A549 (cell line): Measurements from ENCODE around the gene USP32. TPM values are rescaled to one million over a fixed set of nuclear protein-coding genes. Genes with fewer than 3 reads are reported as not detected.
"Not testable (repeated sequence)": the region's sequence is repeated elsewhere in the genome, so short reads cannot be mapped to it uniquely, and the experiment has no call there.

Source experiments
- ATAC-seq, 2 experiments: fragments of 200-7000 bp in 1 of 2; fragments of >200 bp in 1 of 2; cut with Nextera tagmentation in 1 of 2; cut with Tn5 transposase in 1 of 2; 3 replicates each; pipeline versions ENCODE4 v1.8.0 to v1.9.1; 2018 to 2020; ENCODE audit warnings: mild to moderate bottlenecking in 1 of 2, moderate library complexity in 1 of 2
- CTCF ChIA-PET: fragments of 300-600 bp; sonication (Branson Sonifier 250); formaldehyde crosslinking; extraction: SDS; loops from one replicate; lab custom pipeline; 2021; ENCODE audit warnings: antibody characterized with exemption, inconsistent platforms; lab: Yijun Ruan, JAX
- POLR2A ChIA-PET: fragments of 350-600 bp; formaldehyde crosslinking; extraction: SDS; loops from one replicate; lab custom pipeline; 2021; ENCODE audit warnings: antibody characterized with exemption, inconsistent platforms; lab: Yijun Ruan, JAX
- DNase-seq, 2 experiments: peaks; one replicate each; pipeline versions ENCODE4 v3.0.0 to v3.0.0-alpha.2; 2011 to 2016; ENCODE audit warnings: low read depth in 1 of 2, low spot score in 1 of 2
- FAIRE-seq: peaks from 2 replicates; lab custom pipeline; 2011; peaks lifted over from hg19 to GRCh38; lab: Jason Lieb, UNC
- H3K27ac ChIP-seq, 2 experiments: fragments of >200 bp; sonication (Bioruptor Twin); formaldehyde crosslinking; 3 replicates each; pipeline ENCODE4 v1.5.1; 2016 to 2017
- H3K4me1 ChIP-seq: fragments of >200 bp; sonication (Bioruptor Twin); formaldehyde crosslinking; 3 replicates; pipeline ENCODE4 v1.6.1; 2016
- H3K4me2 ChIP-seq: fragments of >200 bp; sonication (Bioruptor Twin); formaldehyde crosslinking; 3 replicates; pipeline ENCODE4 v1.6.1; 2016
- H3K4me3 ChIP-seq: fragments of >200 bp; sonication (Bioruptor Twin); formaldehyde crosslinking; 3 replicates; pipeline ENCODE4 v1.5.1; 2016
- H3K9me3 ChIP-seq: fragments of >200 bp; sonication (Bioruptor Twin); formaldehyde crosslinking; 3 replicates; pipeline ENCODE4 v1.6.1; 2016
- ATOH8 ChIP-seq: fragments of 250-450 bp; sonication (Bioruptor Pico); IDR thresholded peaks from 2 replicates; pipeline ENCODE4 v1.5.0; 2020; ENCODE audit warnings: low read depth, mild to moderate bottlenecking, moderate library complexity
- BHLHE40 ChIP-seq: IDR thresholded peaks from 2 replicates; pipeline ENCODE4 v1.6.1; 2012; ENCODE audit warnings: low read depth, low read length, inconsistent platforms
- CBX2 ChIP-seq: fragments of 200-600 bp; sonication (generic); IDR thresholded peaks from 2 replicates; pipeline ENCODE4 v1.6.1; 2016; ENCODE audit warnings: low read depth, mild to moderate bottlenecking, borderline replicate concordance
- CEBPB ChIP-seq, 2 experiments: fragments of >200 bp in 1 of 2; sonication (Bioruptor Twin) in 1 of 2; formaldehyde crosslinking in 1 of 2; IDR thresholded peaks; 2 replicates each; pipeline ENCODE4 v1.6.1; 2012 to 2016
- CHD4 ChIP-seq: fragments of 200-600 bp; sonication (generic); IDR thresholded peaks from 2 replicates; pipeline ENCODE4 v1.6.1; 2016; ENCODE audit warnings: antibody characterized with exemption, mild to moderate bottlenecking, borderline replicate concordance
- EP300 ChIP-seq, 2 experiments: fragments of >200 bp; sonication (Bioruptor Twin); formaldehyde crosslinking; IDR thresholded peaks; 2 replicates in 1 of 2; 3 replicates in 1 of 2; pipeline ENCODE4 v1.6.1; 2016 to 2017
- HES2 ChIP-seq: fragments of >200 bp; sonication (Bioruptor Twin); formaldehyde crosslinking; IDR thresholded peaks from 2 replicates; pipeline ENCODE4 v1.6.1; 2016
- HEYL ChIP-seq: fragments of 250-450 bp; sonication (Bioruptor Pico); IDR thresholded peaks from 2 replicates; pipeline ENCODE4 v1.8.0; 2021; ENCODE audit warnings: mild to moderate bottlenecking, moderate library complexity
- HOXB13 ChIP-seq: fragments of 250-450 bp; sonication (Bioruptor Pico); IDR thresholded peaks from 2 replicates; pipeline ENCODE4 v1.5.0; 2020; ENCODE audit warnings: low read depth, mild to moderate bottlenecking, moderate library complexity
- HOXB5 ChIP-seq: fragments of 250-450 bp; sonication (Bioruptor Pico); IDR thresholded peaks from 2 replicates; pipeline ENCODE4 v1.5.0; 2020; ENCODE audit warnings: mild to moderate bottlenecking, moderate library complexity
- MAFK ChIP-seq: fragments of 450-650 bp; IDR thresholded peaks from 2 replicates; pipeline ENCODE4 v1.6.1; 2014; ENCODE audit not compliant: partially characterized antibody
- MAX ChIP-seq: IDR thresholded peaks from 2 replicates; pipeline ENCODE4 v1.6.1; 2012
- NR3C1 ChIP-seq: fragments of >200 bp; sonication (Bioruptor Twin); formaldehyde crosslinking; IDR thresholded peaks from 3 replicates; pipeline ENCODE4 v1.6.1; 2017
- PBX3 ChIP-seq: IDR thresholded peaks from 2 replicates; pipeline ENCODE4 v1.6.1; 2012
- PHF8 ChIP-seq: fragments of 200-600 bp; sonication (generic); IDR thresholded peaks from 2 replicates; pipeline ENCODE4 v1.6.1; 2016; ENCODE audit warnings: low read depth, mild to moderate bottlenecking, antibody characterized with exemption, moderate library complexity, borderline replicate concordance
- RNF2 ChIP-seq: fragments of 200-600 bp; sonication (generic); IDR thresholded peaks from 2 replicates; pipeline ENCODE4 v1.6.1; 2016; ENCODE audit warnings: low read depth, mild to moderate bottlenecking, antibody characterized with exemption, moderate library complexity, borderline replicate concordance
- SREBF2 ChIP-seq: fragments of 450-650 bp; IDR thresholded peaks from 2 replicates; pipeline ENCODE4 v1.6.1; 2014; ENCODE audit warnings: mild to moderate bottlenecking, moderate library complexity
- TP53 ChIP-seq: fragments of 250-450 bp; sonication (Bioruptor Pico); IDR thresholded peaks from 2 replicates; pipeline ENCODE4 v1.5.0; 2021; ENCODE audit warnings: mild to moderate bottlenecking, moderate library complexity
- USF2 ChIP-seq: fragments of 450-650 bp; IDR thresholded peaks from 2 replicates; pipeline ENCODE4 v1.6.1; 2014; ENCODE audit warnings: antibody characterized with exemption
- WGBS: methylation state at CpG from one replicate; pipeline ENCODE4 v1.1.6; 2017; ENCODE audit errors: missing lambda C conversion rate; 5-methylcytosine and 5-hydroxymethylcytosine counted together
- polyA plus RNA-seq, 4 experiments: library from polyadenylated mRNA; depleted of rRNA in 3 of 4; stranded (reverse); fragments of >200 nt; fragmentation: RNase III in 1 of 4; extraction: RNeasy Plus Mini Kit Qiagen cat#74134 plus additional on column Dnase treatment in 1 of 4; gene quantifications; 2 replicates in 3 of 4; 3 replicates in 1 of 4; pipeline ENCODE4 v1.2.3, GENCODE V29; 2011 to 2017

USP32 gene
- polyA plus RNA-seq, 2 of the 4 experiments (the other 2 are of a cell fraction) = 35.4 to 52.2 TPM

- ATAC-seq, POLR2A ChIA-PET, H3K4me2 ChIP-seq, H3K9me3 ChIP-seq, H3K4me3 ChIP-seq, H3K4me1 ChIP-seq, DNase-seq, H3K27ac ChIP-seq, FAIRE-seq: not testable (repeated sequence)
- CTCF ChIA-PET = interaction anchor here (1.2 to 3.8 kb wide), 3 partner anchors 20 to 216 kb away, joined by 3 to 22 read pairs (median 4); no protein-coding TSS in a partner anchor
- 92% methylated on average over 7 of the region's 7 CpGs for WGBS
These were observed 27.9 kb upstream of the USP32 start for GRCh38 chr17:60419875-60420274.

- 75% methylated on average over 4 of the region's 4 CpGs for WGBS
- H3K9me3 ChIP-seq, H3K4me2 ChIP-seq, H3K4me1 ChIP-seq, H3K27ac ChIP-seq, ATAC-seq, DNase-seq, FAIRE-seq, POLR2A ChIA-PET, H3K4me3 ChIP-seq: not testable (repeated sequence)
- CTCF ChIA-PET = interaction anchor here (0.7 to 2.0 kb wide), 6 partner anchors 17 to 237 kb away, joined by 3 to 4 read pairs (median 4); partner anchors contain the start of gene APPBP2
These were observed 27.1 kb upstream of the USP32 start for GRCh38 chr17:60419003-60419402.

- H3K4me3 ChIP-seq = no peak overlapping the region
- ChIA-PET CTCF (interaction anchor here (0.6 to 1.2 kb wide), 2 partner anchors 10 to 141 kb away, joined by 3 read pairs; no protein-coding TSS in a partner anchor), POLR2A (no interaction called here)
- no peaks in the 10 kb centered on the region for H3K9me3 ChIP-seq
- no peak overlapping the region for H3K4me2 ChIP-seq
- 78% methylated on average over 2 of the region's 2 CpGs for WGBS
- H3K4me1 ChIP-seq = peaks cover 3% of the 10 kb centered on the region; the same call in 1 of the 3 replicates
- no peak for FAIRE-seq
- peak; percentile 74 for TF ChIP-seq MAFK
- no peak for TF ChIP-seq NR3C1
- DNase-seq = no peak
- no peak overlapping the region for H3K27ac ChIP-seq
- ATAC-seq = no peak
These were observed 24.5 kb upstream of the USP32 start for GRCh38 chr17:60416368-60416925.

GRCh38 chr17:60415146-60415545 is 23.2 kb upstream of the USP32 start:
- TF ChIP-seq EP300 (IDR thresholded peaks at IDR 0.05) = no peak
- CTCF ChIA-PET = interaction anchor here (0.6 to 1.2 kb wide), 4 partner anchors 10 to 161 kb away, joined by 3 to 4 read pairs (median 3); no protein-coding TSS in a partner anchor
- no peak for DNase-seq

GRCh38 chr17:60412701-60413100 is 20.8 kb upstream of the USP32 start:
- ATAC-seq (no peak), FAIRE-seq (no peak), DNase-seq (no peak)
- POLR2A ChIA-PET = no interaction called here
- TF ChIP-seq SREBF2 = no peak
- TF ChIP-seq TP53 = no peak
- TF ChIP-seq RNF2 = no peak
- no peak for TF ChIP-seq HOXB5 (CRISPR knock-in tag)
- no peak for TF ChIP-seq CHD4
- no peak for TF ChIP-seq CEBPB (IDR thresholded peaks at IDR 0.05)
- no peak for TF ChIP-seq BHLHE40
- no peak for TF ChIP-seq HEYL
- no peak for TF ChIP-seq MAX
- TF ChIP-seq CBX2 = no peak
- TF ChIP-seq HES2 = no peak
- TF ChIP-seq USF2 = no peak
- no peak for TF ChIP-seq PBX3
- no peak for TF ChIP-seq PHF8
- TF ChIP-seq HOXB13 (CRISPR knock-in tag) = no peak
- TF ChIP-seq ATOH8 (CRISPR knock-in tag) = no peak
- Histone ChIP-seq H3K9me3 (no peaks in the 10 kb centered on the region), H3K4me1 (no peaks in the 10 kb centered on the region), H3K4me2 (no peak overlapping the region), H3K4me3 (no peak overlapping the region), H3K27ac (no peak overlapping the region)
- CTCF ChIA-PET = interaction anchor here (0.6 to 2.3 kb wide), 6 partner anchors 9 to 270 kb away, joined by 3 to 12 read pairs (median 4); partner anchors contain the start of gene CHCT1
- 81% methylated on average over 3 of the region's 3 CpGs for WGBS

More at GRCh38 chr17:60415146-60415545, 23.2 kb upstream of the USP32 start:
- 92% methylated on average over 1 of the region's 1 CpG for WGBS
- H3K4me3 ChIP-seq = no peak overlapping the region
- peak in 1 of 2 experiments; percentile 45; a peak in 1 of 6 replicates for ATAC-seq
- H3K4me2 ChIP-seq = no peak overlapping the region
- POLR2A ChIA-PET = no interaction called here
- no peaks in the 10 kb centered on the region for H3K4me1 ChIP-seq
- no peak overlapping the region for H3K27ac ChIP-seq
- no peak for FAIRE-seq
- H3K9me3 ChIP-seq = no peaks in the 10 kb centered on the region
